ENCODE data around the gene CENPP.
A peak's percentile ranks its signal among the peaks of the same experiment; 100 is the strongest.

The CENPP gene

DNA sequence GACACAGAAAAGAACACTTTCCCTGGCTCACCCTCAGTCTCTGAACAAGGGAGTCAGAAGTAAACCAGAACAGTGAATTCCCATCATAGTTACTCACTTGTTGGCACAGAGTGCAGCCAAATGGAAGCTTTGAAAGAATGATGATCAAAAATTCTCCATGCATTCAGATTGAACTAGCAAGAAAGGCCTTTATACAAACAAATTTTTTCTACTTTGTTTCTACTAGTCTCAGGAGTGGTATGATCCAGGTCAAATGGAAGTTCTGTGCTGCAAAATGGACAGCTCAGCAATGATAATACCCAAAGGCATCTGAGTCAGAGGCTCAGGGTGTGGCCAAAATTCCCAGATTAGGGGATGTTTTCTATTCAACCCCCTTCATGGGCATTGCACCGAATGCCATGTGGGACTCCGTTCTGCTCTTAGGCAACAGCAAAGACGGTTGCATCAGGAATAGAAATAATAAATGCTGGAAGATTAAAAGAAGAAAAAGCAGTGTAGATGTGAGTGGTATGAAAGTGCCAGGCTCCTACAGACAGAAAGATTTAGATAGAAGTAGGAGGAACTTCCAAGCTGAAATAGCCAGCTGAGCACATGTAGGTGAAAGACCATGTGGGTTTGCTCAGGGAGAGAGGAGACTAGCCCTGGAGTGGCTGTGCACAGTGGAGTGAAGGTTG lies 180.6 kb downstream of the CENPP start:
- H3K4me3 ChIP-seq (ENCODE audit: low read depth, low read length): no peak overlapping the region
- peak; percentile 88 for DNase-seq (ENCODE audit: low read depth)
- TF ChIP-seq CTCF (conservative IDR thresholded peaks at IDR 0.05; ENCODE audit: low read depth, low read length): no peak

DNA sequence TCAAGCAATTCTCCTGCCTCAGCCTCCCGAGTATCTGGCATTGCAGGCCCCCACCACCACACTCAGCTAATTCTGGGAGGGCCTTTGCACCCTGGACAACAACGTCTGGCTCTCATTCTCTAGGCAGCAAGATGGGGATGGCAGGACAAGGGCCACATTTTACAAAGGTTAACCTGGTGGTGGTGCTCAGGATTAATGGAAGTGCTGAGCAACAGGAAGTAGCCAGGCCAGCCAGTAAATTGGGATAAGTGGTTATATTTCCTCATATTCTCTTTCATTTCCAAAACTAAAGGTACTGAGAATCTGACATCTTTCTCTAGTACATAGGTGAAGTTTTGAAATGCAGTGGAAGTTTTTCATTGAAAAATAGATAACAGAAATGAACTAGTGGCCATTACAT lies 181.3 kb downstream of the CENPP start:
- DNase-seq (ENCODE audit: low read depth): no peak
- TF ChIP-seq CTCF (conservative IDR thresholded peaks at IDR 0.05; ENCODE audit: low read depth, low read length): no peak
- H3K4me3 ChIP-seq (ENCODE audit: low read depth, low read length): no peak overlapping the region

DNA sequence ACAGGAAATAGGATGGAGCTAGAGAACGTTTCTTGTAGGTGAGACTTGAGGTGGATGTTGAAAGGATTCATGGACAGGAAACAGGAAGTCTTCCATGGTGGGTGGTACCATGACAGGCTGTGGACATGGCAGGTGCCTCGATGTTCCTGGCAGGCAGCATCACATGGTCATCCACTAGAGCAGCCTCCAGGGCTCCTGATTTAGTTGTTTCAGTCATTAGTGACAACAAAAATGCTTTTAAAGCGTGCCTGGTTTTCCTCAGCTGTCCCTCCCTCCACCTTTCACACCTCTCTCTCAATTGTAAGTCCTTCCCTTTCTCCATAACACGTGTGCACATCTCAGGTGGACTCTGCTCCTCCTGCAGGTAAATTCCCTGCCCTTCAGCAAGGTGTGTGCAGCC lies 181.7 kb downstream of the CENPP start:
- no peak for TF ChIP-seq CTCF (conservative IDR thresholded peaks at IDR 0.05; ENCODE audit: low read depth, low read length)
- no peak overlapping the region for H3K4me3 ChIP-seq (ENCODE audit: low read depth, low read length)
- DNase-seq (ENCODE audit: low read depth): no peak

DNA sequence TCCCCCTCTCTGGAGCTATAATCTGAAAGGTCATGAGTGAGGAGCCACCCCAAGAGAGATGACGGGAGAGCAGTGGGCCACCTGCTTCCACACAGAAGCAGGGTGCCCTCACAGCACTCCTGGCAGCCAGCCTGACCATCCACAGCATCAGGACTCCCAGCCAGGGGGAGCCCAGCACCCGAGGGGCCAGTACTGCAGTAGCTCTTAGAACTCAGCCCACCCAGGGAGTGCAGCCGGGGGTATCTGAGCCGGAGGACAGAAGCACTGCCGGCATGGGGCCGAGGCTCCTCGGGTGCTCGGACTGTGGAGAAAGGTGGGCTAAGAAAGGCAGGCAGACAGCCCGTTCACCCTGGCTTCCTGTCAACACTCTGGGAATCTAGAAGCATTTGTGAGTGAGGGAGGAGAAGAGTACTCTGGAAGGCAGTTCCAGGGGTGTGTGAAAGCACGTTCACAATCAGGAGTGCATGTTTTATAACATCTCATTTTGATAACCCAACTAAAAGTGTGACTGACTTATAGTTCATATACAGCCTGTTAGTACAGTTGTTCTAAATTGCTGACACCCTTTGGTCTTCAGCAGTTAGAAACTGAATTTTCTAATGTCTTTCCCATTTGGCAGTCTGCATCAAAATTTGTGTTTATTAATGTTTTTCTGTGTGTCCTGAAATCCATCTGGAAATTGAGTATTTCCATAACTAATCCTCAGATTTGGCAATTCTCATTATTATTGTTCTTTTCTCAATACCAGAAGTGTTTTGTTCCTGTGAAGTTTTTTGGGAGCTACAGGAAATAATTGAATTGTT lies 182.5 kb downstream of the CENPP start:
- no peak overlapping the region for H3K4me3 ChIP-seq (ENCODE audit: low read depth, low read length)
- peak; percentile 28 for DNase-seq (ENCODE audit: low read depth)
- TF ChIP-seq CTCF (conservative IDR thresholded peaks at IDR 0.05; ENCODE audit: low read depth, low read length): peak; percentile 48

GRCh38 chr9:92509050-92509449 lies 183.3 kb downstream of the CENPP start:
- no peak overlapping the region for H3K4me3 ChIP-seq (ENCODE audit: low read depth, low read length)
- no peak for TF ChIP-seq CTCF (conservative IDR thresholded peaks at IDR 0.05; ENCODE audit: low read depth, low read length)
- DNase-seq (ENCODE audit: low read depth): no peak

GRCh38 chr9:92510747-92511146 lies 185.0 kb downstream of the CENPP start:
- DNase-seq (ENCODE audit: low read depth): no peak
- no peak overlapping the region for H3K4me3 ChIP-seq (ENCODE audit: low read depth, low read length)
- no peak for TF ChIP-seq CTCF (conservative IDR thresholded peaks at IDR 0.05; ENCODE audit: low read depth, low read length)
